Stimulated activated CD8-positive, alpha-beta memory T cell treated with anti-CD3 and anti-CD28 coated beads, Interleukin-4, amount 100 ng/mL, for 48 hours (primary cell): ENCODE data around the gene PPP1R16B.
A peak's percentile ranks its signal among the peaks of the same experiment; 100 is the strongest.

Experiments
- DNase-seq: peaks from one replicate; pipeline ENCODE4 v3.0.0-alpha.2; 2020

PPP1R16B gene

GRCh38 chr20:38805502-38805957 lies at the start of gene PPP1R16B:
Gene PPP1R16B, plus strand, starts transcription at chr20:38805697. Its CDS starts 30,229 bp downstream, at chr20:38835926.
- DNase-seq, result peak; percentile 91

DNA sequence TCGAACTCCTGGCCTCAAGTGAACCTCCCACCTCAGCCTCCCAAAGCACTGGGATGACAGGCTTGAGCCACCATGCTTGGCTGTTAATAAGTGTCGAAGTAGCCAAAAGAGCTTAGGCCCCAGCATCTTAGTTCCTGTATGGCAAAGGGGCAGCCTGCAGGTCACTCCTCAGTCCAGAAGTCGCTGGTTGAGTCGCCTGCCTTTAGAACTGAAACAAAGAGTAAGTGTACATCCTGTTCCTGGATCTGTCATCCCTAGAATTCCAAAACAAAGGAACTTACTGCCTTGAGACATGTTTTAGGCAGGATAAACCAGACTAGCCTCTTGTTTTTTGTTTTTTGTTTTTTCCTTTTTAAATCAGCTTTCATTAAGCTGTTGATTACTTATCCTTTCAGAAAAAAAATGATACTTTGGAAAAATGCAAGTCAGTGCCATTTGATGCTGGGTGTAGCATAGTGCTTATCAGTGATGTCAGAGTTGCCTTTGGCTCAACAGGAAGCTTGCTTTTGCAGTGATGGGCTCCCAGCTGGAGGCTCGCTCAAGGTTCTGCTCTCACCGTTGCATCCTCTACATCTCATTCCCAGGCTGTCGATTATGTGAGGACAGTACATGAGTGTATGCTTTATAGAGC lies 48.2 kb upstream of the PPP1R16B start:
- DNase-seq, result no peak

GRCh38 chr20:38759106-38759505 lies 46.4 kb upstream of the PPP1R16B start:
- no peak for DNase-seq

GRCh38 chr20:38760978-38761377 lies 44.5 kb upstream of the PPP1R16B start:
- DNase-seq, result no peak

- no peak for DNase-seq
Observed at GRCh38 chr20:38762174-38762573, 43.3 kb upstream of the PPP1R16B start.

DNA sequence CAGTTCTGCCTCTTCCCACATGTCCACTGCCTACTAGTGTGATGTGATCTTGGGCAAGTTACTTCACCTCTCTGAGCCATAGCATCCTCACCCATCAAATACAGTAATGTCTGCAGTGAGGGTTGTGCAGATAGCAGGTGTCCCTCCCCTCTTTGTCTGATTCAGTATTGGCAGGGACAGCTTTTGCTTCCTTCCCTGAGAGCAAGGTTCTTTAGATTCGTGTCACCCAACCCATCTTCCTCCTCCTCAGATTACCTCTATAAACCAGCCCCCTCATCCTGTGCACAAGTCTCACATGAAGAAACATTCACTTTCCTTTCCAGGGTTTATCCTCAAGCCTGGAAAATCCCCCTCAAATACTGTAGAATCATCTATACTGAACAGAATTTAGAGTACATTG lies 41.9 kb upstream of the PPP1R16B start:
- no peak for DNase-seq

DNA sequence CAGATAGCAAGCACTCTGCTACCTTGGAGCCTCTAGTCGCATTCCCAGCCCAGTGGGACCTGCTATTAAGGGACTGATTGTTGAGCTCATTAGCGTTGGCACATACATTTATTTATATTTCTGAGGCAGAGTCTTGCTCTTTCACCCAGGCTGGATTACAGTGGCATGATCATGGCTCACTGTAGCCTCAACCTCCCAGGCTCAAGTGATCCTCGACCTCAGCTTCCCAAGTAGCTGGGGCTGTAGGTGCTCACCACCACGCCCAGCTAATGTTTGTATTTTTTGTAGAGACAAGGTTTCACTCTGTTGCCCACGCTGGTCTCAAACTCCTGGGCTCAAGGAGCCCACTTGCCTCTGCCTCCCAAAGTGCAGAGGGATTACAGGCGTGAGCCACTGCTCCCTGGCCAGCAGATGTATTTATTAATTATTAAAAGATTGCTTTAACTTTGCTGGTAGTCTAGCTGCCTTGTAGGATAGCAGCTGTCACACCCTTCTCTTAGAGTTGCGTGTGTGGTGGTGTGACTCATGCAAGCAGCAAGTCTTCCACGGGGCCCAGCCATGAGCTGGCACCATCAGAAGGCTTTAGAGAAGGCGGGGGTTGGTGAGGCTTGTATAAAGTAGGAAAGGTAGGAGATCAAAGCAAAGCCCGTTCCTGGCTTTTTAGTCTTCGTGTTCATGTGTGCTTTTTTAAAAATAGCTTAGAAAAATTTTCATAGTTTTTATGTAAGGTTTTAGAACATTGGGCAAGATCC lies 40.8 kb upstream of the PPP1R16B start:
- peak; percentile 71 for DNase-seq

GRCh38 chr20:38766071-38766470 lies 39.4 kb upstream of the PPP1R16B start:
- no peak for DNase-seq

GRCh38 chr20:38769376-38770295 lies 35.9 kb upstream of the PPP1R16B start:
- no peak for DNase-seq

DNA sequence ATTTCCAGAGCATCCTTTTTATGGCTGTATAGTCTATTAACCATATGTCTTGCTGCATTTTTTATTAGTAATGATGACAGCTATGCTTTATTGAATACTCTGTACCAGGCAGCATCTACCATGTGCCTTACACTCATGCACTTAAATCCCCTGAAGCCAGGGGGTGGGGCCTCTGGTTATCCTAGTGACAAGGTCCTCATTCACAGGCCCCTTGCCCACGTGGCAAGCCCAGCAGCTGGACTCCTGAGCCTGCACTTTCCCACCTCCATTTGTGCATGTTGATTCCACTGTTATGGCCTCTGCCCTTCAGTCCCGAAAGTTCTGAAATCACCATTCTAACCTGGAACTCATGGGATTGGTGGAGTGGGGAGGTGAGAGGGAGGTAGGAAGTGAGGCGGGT lies 35.0 kb upstream of the PPP1R16B start:
- no peak for DNase-seq

DNA sequence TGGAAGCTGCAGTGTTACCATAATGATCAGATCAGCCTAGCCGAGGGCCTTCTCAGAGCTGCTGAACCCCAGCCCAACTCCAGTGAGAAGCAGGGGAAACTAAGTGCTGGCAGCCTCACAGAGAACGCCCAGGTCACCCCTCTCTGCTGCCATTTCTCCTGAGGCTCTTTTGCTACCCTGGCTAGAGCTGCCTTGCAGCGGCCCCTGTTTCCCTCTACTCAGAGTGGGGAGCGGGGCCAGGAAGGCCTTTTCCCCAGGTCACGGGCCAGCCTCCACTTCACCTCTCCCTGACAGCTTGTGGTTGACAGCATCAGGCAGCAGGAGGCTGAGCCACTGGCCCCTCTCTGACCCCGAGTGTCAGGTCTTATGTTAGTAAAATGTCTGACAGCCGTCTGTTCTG lies 34.5 kb upstream of the PPP1R16B start:
- no peak for DNase-seq

DNA sequence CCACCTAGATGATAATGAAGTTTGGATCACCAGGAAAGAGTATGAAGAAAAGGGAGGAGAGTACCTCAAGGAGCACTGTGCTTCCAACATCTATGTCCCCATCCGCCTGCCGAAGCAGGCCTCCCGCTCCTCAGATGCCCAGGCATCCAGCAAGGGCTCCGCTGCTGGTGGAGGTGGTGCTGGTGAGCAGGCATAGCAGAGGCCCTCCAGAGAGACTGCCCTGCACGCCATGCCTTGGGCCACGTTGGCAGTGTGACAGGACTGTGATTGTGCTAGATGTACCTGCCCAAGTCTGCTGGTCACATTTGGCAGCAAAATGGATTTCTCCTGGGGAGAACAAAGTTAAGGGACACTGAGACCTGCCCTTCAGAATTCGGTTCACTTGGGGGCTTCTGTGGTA lies 33.9 kb upstream of the PPP1R16B start:
- DNase-seq, result no peak

DNA sequence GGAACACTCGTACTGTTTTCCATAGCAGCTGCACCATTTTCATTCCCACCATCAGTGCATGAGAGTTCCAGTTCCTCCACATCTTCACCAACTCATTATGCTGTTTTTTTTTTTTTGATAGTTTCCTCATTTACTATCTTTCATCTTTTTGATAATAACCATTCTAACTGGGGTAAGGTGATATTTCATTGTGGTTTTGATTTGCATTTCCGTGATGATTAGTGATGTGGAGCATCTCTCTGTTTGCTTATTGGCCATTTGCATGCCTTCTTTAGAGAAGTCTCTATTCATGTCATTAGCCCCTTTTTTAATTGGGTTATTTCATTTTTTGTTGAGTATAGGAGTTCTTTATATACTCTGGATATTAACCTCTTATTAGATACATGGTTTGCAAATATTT lies 31.3 kb upstream of the PPP1R16B start:
- no peak for DNase-seq

DNA sequence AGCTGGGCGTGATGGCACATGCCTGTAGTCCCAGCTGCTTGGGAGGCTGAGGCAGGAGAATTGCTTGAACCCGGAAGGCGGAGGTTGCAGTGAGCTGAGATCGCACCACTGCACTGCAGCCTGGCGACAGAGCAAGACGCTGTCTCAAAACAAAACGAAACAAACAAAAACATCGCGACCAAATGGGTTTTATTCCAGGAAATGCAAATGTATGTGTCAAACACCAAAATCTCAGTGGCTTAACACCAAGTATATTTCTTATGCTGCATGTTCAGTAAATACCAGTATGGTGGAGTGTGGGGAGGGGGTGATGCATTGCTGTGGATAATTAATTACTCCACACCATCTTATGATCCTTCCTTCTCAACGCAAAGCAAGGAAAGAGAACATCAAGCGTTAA lies 29.1 kb upstream of the PPP1R16B start:
- no peak for DNase-seq

- DNase-seq, result no peak
Observed at GRCh38 chr20:38779247-38780097, 26.0 kb upstream of the PPP1R16B start.

DNA sequence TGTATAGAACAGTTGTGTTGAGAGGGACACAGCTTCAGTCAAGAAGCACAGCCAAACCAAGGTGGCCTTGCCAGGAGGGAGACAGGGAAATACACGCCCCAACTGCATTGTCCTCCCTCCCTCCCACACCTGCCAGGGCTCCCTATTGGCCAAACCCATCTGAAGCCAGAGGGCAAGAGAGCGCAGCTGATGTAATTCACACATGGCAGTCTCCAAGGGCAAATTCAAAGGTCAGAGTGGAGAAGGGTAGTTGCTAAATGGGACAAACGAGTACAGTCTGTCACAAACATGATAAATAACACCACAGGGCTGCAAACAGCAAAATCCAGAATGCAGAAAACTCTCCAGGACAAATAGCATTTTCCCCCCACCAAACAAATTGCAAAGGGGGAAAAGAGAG lies 23.2 kb upstream of the PPP1R16B start:
- no peak for DNase-seq

- no peak for DNase-seq
Observed at GRCh38 chr20:38787870-38788269, 17.6 kb upstream of the PPP1R16B start.

- DNase-seq, result no peak
Observed at GRCh38 chr20:38789503-38790199, 15.8 kb upstream of the PPP1R16B start.

DNA sequence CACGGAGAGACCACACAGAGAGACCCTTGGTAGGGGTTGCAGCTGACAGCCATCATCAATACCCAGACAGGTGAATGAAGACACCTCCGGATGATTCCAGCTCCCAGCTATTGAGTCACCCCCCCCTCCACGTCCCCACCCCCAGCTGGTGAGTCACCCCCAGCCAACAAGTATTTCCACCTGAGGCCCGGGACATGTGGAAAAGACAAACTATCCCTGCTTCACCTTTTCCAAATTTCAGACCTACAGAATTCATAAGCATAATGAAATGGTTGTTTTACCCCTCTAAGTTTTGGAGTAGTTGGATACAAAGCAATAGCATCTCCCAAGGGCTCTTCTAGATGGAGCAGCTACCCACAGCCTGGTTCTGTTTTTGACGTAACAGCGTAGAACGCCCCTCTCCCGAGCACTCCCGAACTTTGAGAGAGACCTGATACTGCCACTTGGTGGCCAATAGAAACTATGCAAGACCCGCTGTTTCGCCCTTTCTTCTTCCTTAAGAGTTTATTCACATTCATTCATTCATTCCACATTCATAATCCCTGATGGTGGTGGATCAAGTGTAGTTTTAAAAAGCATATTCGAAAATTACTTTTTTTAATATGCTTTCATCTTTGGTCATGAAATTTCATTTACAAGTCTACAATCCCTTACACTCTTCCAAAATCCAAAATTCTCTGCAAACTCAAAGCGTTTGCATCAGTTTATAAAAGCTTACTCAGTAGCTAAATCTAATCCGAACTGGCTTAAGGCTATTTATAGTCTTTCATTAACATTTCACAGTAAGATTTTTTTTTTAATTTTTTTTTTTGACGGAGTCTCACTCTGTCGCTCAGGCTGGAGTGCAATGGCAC lies 15.1 kb upstream of the PPP1R16B start:
- peak; percentile 60 for DNase-seq

DNA sequence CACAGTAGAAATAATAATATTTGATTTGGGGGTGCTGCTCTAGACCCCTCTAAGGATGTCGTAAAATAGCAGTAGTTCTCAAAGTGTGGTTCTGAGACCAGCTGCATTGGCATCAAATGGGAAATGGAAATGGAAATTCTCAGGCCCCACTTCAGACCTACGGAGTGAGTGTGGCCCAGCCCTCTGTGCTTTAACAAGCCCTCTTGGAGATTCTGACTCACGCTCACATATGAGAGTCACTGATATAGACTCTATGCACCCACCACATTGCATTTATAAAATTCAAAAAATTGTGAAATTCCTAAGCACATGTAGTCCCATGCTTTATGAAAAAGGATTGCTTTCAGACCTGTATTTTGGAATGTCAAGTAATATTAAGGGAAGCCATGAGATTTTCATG lies 14.2 kb upstream of the PPP1R16B start:
- no peak for DNase-seq

DNA sequence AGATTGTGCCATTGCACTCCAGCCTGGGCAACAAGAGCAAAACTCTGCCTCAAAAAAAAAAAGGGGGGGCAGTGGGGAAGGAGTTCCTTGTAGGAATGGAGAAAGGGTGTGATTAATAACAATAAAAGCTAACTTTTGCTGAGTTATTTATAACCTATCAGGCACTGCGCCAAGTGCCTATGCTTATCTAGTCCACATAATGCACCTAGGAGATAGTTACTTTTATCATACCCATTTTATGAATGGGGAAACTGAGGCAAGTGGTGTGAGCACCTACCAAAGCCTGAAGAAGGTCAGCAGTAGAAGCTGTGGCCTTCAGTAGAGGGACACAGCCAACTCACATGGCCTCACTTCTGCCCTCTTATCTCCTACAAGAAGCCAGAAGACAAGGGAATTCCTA lies 13.6 kb upstream of the PPP1R16B start:
- DNase-seq, result no peak
